Spleen (tissue), 7 donors: ENCODE results near the gene SRGAP3.

Source experiments
- CTCF ChIP-seq, 11 experiments: fragments of 200-600 bp in 7 of 11; fragments of 450-650 bp in 4 of 11; sonication (generic) in 4 of 11; IDR thresholded peaks in 8 of 11; conservative IDR thresholded peaks in 3 of 11; 1 replicate in 7 of 11; 2 replicates in 4 of 11; pipeline versions ENCODE4 v1.4.0 to v1.8.0; 2016 to 2021; ENCODE audit warnings: antibody characterized with exemption in 11 of 11, inconsistent platforms in 4 of 11, mild to moderate bottlenecking in 1 of 11
- POLR2A ChIP-seq, 3 donors: fragments of 450-650 bp; IDR thresholded peaks; one replicate each; pipeline ENCODE4 v1.5.1; 2017; ENCODE audit warnings: antibody characterized with exemption in 3 of 3, mild to moderate bottlenecking in 1 of 3
- donor health status: DM: no; HTN: no; CAD: no; lungs with moderate emphysema.
- donor health status: DM: no; HTN: no; CAD: no.
- donor health status: DM: no; HTN: no; CAD: no.

- TF ChIP-seq POLR2A (IDR thresholded peaks at IDR 0.05) (no peak), CTCF (IDR thresholded peaks at IDR 0.05 in 8 of 11, conservative IDR thresholded peaks at IDR 0.05 in 3 of 11) (no peak)
These were observed 32.7 kb downstream of the SRGAP3 start for GRCh38 chr3:9216736-9217135.
